GM23248 (cell line): ENCODE measurements around the gene CEACAM16.

ENCODE experiments used
- EZH2 ChIP-seq: fragments of 200-600 bp; sonication (generic); IDR thresholded peaks from 2 replicates; pipeline ENCODE4 v1.6.1; 2018; ENCODE audit warnings: antibody characterized with exemption, mild to moderate bottlenecking; ENCODE audit not compliant: insufficient read depth, poor library complexity, severe bottlenecking
- EZH2phosphoT487 ChIP-seq: fragments of 200-600 bp; sonication (generic); IDR thresholded peaks from 2 replicates; pipeline ENCODE4 v1.6.1; 2018; ENCODE audit warnings: antibody characterized with exemption, moderate library complexity, mild to moderate bottlenecking, low read depth; ENCODE audit not compliant: insufficient read depth

- TF ChIP-seq EZH2 (no peak), EZH2phosphoT487 (no peak)
Observed at GRCh38 chr19:44752816-44753625, 54.1 kb downstream of the CEACAM16 start.
